Activated T-cell treated with anti-CD3 and anti-CD28 coated beads for 24 hours (primary cell): Measurements from ENCODE around the gene AGBL1.

Experiments
- DNase-seq: peaks from one replicate; pipeline ENCODE4 v3.0.0-alpha.2; 2020; ENCODE audit warnings: low read depth

AGBL1 gene

GRCh38 chr15:86645925-86646500 lies 566.3 kb downstream of the AGBL1 start:
- DNase-seq = no peak

GRCh38 chr15:86647810-86648440 lies 568.3 kb downstream of the AGBL1 start:
- DNase-seq = peak; percentile 35

- no peak for DNase-seq
Measured at GRCh38 chr15:86649277-86649676, 569.6 kb downstream of the AGBL1 start.

- DNase-seq = no peak
Measured at GRCh38 chr15:86650094-86650493, 570.4 kb downstream of the AGBL1 start.

GRCh38 chr15:86653344-86654197 lies 573.9 kb downstream of the AGBL1 start:
- DNase-seq = no peak

- DNase-seq = no peak
Measured at GRCh38 chr15:86654501-86654900, 574.8 kb downstream of the AGBL1 start.

- DNase-seq = no peak
Measured at GRCh38 chr15:86657305-86657704, 577.6 kb downstream of the AGBL1 start.

GRCh38 chr15:86659724-86660411 lies 580.2 kb downstream of the AGBL1 start:
- no peak for DNase-seq

- DNase-seq = no peak
Measured at GRCh38 chr15:86661580-86661979, 581.9 kb downstream of the AGBL1 start.

GRCh38 chr15:86663304-86663703 lies 583.6 kb downstream of the AGBL1 start:
- DNase-seq = no peak

GRCh38 chr15:86663979-86664378 lies 584.3 kb downstream of the AGBL1 start:
- DNase-seq = no peak

- DNase-seq = no peak
Measured at GRCh38 chr15:86664581-86664980, 584.9 kb downstream of the AGBL1 start.

- no peak for DNase-seq
Measured at GRCh38 chr15:86676002-86676401, 596.3 kb downstream of the AGBL1 start.

GRCh38 chr15:86677278-86677677 lies 597.6 kb downstream of the AGBL1 start:
- no peak for DNase-seq

GRCh38 chr15:86685263-86685662 lies 605.6 kb downstream of the AGBL1 start:
- DNase-seq = no peak

- no peak for DNase-seq
Measured at GRCh38 chr15:86689006-86689405, 609.3 kb downstream of the AGBL1 start.

- peak; percentile 2 for DNase-seq
Measured at GRCh38 chr15:86690566-86690965, 610.9 kb downstream of the AGBL1 start.

GRCh38 chr15:86691091-86691663 lies 611.5 kb downstream of the AGBL1 start:
- DNase-seq = no peak

GRCh38 chr15:86700864-86701610 lies 621.4 kb downstream of the AGBL1 start:
- DNase-seq = no peak

GRCh38 chr15:86701611-86701963 lies 621.9 kb downstream of the AGBL1 start:
- no peak for DNase-seq

GRCh38 chr15:86706813-86707212 lies 627.1 kb downstream of the AGBL1 start:
- DNase-seq = no peak

GRCh38 chr15:86711476-86711875 lies 631.8 kb downstream of the AGBL1 start:
- DNase-seq = no peak
